Sigmoid colon (tissue), 7 donors: ENCODE data around the gene NRBF2. TPM values are rescaled to one million over a fixed set of nuclear protein-coding genes. Genes with fewer than 3 reads are reported as not detected.
A peak's percentile ranks its signal among the peaks of the same experiment; 100 is the strongest.

Experiments used
- DNase-seq: peaks from one replicate; pipeline ENCODE4 v3.0.0-alpha.2; 2019
- H3K27ac ChIP-seq, 4 donors: fragments of 200-600 bp; sonication (generic); one replicate each; pipeline ENCODE4 v1.5.1; 2016 to 2019; ENCODE audit warnings: mild to moderate bottlenecking in 1 of 4
- H3K27me3 ChIP-seq, 3 donors: fragments of 200-600 bp; sonication (generic); one replicate each; pipeline ENCODE4 v1.5.1; 2019; ENCODE audit warnings: mild to moderate bottlenecking in 1 of 3
- H3K36me3 ChIP-seq, 4 donors: fragments of 200-600 bp; sonication (generic); one replicate each; pipeline ENCODE4 v1.5.1; 2016 to 2019
- H3K4me1 ChIP-seq, 4 donors: fragments of 200-600 bp; sonication (generic); one replicate each; pipeline ENCODE4 v1.5.1; 2017 to 2019
- H3K4me3 ChIP-seq, 4 donors: fragments of 200-600 bp; sonication (generic); one replicate each; pipeline ENCODE4 v1.5.1; 2017 to 2019; ENCODE audit warnings: mild to moderate bottlenecking in 2 of 4, moderate library complexity in 1 of 4
- H3K9me3 ChIP-seq, 4 donors: fragments of 200-600 bp in 3 of 4; sonication (generic) in 3 of 4; one replicate each; pipeline versions ENCODE4 v1.5.1 to v1.6.1; 2013 to 2019
- EP300 ChIP-seq, 4 donors: sonication (generic); formaldehyde crosslinking; IDR thresholded peaks; one replicate each; pipeline ENCODE4 v1.6.1; 2017; ENCODE audit warnings: antibody characterized with exemption in 4 of 4
- POLR2A ChIP-seq, 2 donors: fragments of 450-650 bp; IDR thresholded peaks; one replicate each; pipeline ENCODE4 v1.6.1; 2016; ENCODE audit warnings: antibody characterized with exemption in 2 of 2, mild to moderate bottlenecking in 2 of 2, moderate library complexity in 2 of 2
- POLR2AphosphoS5 ChIP-seq, 4 donors: sonication (generic); formaldehyde crosslinking; IDR thresholded peaks; one replicate each; pipeline ENCODE4 v1.6.1; 2017; ENCODE audit warnings: antibody characterized with exemption in 4 of 4
- WGBS, 2 donors: extraction: QIAGEN DNeasy Blood & Tissue Kit; methylation state at CpG; one replicate each; pipeline ENCODE4 v1.1.7; 2013; 5-methylcytosine and 5-hydroxymethylcytosine counted together
- intact Hi-C: fragments of 100-400 bp; cut with DNase I; formaldehyde crosslinking; loops from one replicate; pipeline ENCODE4 v1.15.1; 2023
- polyA plus RNA-seq, 3 donors: library from polyadenylated mRNA; stranded (reverse); fragments of 200-250 nt; gene quantifications; one replicate each; pipeline ENCODE4 v1.2.3, GENCODE V29; 2013
- total RNA-seq, 4 donors: library from RNA; depleted of rRNA; stranded (reverse); fragments of >200 nt; gene quantifications; one replicate each; pipeline ENCODE4 v1.1.0, GENCODE V29; 2016
- TF ChIP-seq, protein P1 (sequence below), 4 experiments: fragments of 450-650 bp in 3 of 4; fragments of 200-600 bp in 1 of 4; IDR thresholded peaks; one replicate each; pipeline ENCODE4 v1.5.1; 2016 to 2019; ENCODE audit warnings: antibody characterized with exemption in 4 of 4, mild to moderate bottlenecking in 3 of 4, moderate library complexity in 2 of 4
- donor health status: healthy with polysubstance abuse.
- donor health status: Bipolar disorder and iron deficiency.
- donor health status: healthy.

The NRBF2 gene
- total and polyA plus RNA-seq, 7 donors: 12.7 to 33.5 (median 15.0) TPM

- no peak overlapping the region for H3K4me3 ChIP-seq
- intact Hi-C loops: loop anchor here (2.0 to 5.0 kb wide), 3 partner anchors 41 to 651 kb away; no protein-coding TSS in a partner anchor
- peaks cover 0 to 7% (median 0%) of the 10 kb centered on the region in 4 donors for H3K36me3 ChIP-seq
- peak overlapping the region in 2 of 4 donors; percentile 39 to 60 for H3K27ac ChIP-seq
- WGBS, 2 donors: 10 to 29% methylated on average over 3 of the region's 3 CpGs
- peaks cover 0 to 41% (median 27%) of the 10 kb centered on the region in 4 donors for H3K4me1 ChIP-seq
- DNase-seq: no peak
- H3K9me3 ChIP-seq: no peaks in the 10 kb centered on the region
- H3K27me3 ChIP-seq: no peaks in the 10 kb centered on the region
- TF ChIP-seq, protein P1, sequence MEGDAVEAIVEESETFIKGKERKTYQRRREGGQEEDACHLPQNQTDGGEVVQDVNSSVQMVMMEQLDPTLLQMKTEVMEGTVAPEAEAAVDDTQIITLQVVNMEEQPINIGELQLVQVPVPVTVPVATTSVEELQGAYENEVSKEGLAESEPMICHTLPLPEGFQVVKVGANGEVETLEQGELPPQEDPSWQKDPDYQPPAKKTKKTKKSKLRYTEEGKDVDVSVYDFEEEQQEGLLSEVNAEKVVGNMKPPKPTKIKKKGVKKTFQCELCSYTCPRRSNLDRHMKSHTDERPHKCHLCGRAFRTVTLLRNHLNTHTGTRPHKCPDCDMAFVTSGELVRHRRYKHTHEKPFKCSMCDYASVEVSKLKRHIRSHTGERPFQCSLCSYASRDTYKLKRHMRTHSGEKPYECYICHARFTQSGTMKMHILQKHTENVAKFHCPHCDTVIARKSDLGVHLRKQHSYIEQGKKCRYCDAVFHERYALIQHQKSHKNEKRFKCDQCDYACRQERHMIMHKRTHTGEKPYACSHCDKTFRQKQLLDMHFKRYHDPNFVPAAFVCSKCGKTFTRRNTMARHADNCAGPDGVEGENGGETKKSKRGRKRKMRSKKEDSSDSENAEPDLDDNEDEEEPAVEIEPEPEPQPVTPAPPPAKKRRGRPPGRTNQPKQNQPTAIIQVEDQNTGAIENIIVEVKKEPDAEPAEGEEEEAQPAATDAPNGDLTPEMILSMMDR (IDR thresholded peaks at IDR 0.05): peak; percentile 71 to 89 (median 78)
- TF ChIP-seq POLR2A (IDR thresholded peaks at IDR 0.05): no peak
- peak in 2 of 4 donors; percentile 28 to 42 for TF ChIP-seq POLR2AphosphoS5 (IDR thresholded peaks at IDR 0.05)
These were observed 33.7 kb downstream of the NRBF2 start for GRCh38 chr10:63166742-63167258.

DNA sequence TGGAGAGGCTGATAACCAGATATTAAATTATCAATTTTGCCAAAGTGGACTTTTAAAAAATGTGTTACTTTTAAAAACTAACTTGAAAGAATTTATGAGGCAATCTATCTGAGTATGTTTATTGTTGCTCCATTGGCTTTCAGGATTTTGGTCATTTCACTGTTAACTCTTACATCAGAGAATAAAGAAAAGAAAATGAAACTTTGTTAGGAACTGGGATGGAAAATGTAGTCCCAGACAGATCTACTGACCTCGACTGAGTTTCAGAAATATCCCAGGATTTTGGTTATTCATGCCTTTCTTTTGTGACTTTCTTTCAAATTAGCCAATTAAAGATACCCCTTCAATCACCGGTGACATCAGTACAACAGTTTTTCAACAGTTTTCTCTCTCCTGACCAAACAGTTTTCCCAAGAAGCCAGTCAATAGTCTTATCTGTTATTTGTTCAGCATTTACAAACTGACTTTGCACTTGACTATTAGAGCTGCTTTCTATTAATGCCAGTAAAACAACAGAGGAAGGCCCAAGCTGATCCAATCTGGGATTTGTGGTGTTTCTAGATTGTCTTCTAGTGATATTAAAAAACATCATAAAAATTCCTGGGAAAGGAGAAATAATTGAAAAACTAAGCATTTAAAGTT, 35.8 kb downstream of the NRBF2 start:
- peaks cover 0 to 15% (median 0%) of the 10 kb centered on the region in 4 donors for H3K36me3 ChIP-seq
- H3K9me3 ChIP-seq: no peaks in the 10 kb centered on the region
- no peak for DNase-seq
- 61 to 70% methylated on average over 2 of the region's 2 CpGs for WGBS, 2 donors
- no peaks in the 10 kb centered on the region for H3K27me3 ChIP-seq
- H3K4me3 ChIP-seq: no peak overlapping the region
- peak overlapping the region; percentile 8 to 64 (median 50) for H3K27ac ChIP-seq
- TF ChIP-seq, protein P1 (IDR thresholded peaks at IDR 0.05): no peak
- TF ChIP-seq POLR2A (IDR thresholded peaks at IDR 0.05) (no peak), POLR2AphosphoS5 (IDR thresholded peaks at IDR 0.05) (no peak), EP300 (IDR thresholded peaks at IDR 0.05) (no peak)
- H3K4me1 ChIP-seq: peaks cover 0 to 54% (median 34%) of the 10 kb centered on the region in 4 donors
- intact Hi-C loops: loop anchor here (2.0 to 5.0 kb wide), 3 partner anchors 38 to 648 kb away; no protein-coding TSS in a partner anchor

DNA sequence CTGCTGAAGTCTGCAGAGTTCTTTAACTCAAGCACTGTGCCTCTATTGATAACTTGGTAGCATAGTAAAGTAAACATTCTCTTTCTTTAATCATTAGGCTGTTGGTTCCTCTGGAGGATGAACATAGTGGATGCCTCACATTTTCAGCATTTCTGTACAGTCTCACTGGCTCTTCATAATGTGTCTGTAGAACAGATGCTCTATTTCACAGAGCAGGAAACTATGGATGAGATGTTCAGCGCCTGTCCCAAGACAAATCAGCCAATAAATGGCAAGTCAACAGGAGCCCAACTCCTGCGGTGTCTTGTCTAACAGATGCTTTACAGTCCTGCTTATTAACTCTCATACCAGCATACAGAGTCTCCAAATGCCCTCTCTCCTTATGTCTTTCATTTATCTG, 36.5 kb downstream of the NRBF2 start:
- DNase-seq: no peak
- no peaks in the 10 kb centered on the region for H3K27me3 ChIP-seq
- WGBS, 2 donors: 82 to 85% methylated on average over 2 of the region's 2 CpGs
- intact Hi-C loops: loop anchor here (2.0 to 5.0 kb wide), 3 partner anchors 38 to 648 kb away; no protein-coding TSS in a partner anchor
- no peaks in the 10 kb centered on the region for H3K9me3 ChIP-seq
- no peak overlapping the region for H3K4me3 ChIP-seq
- peaks cover 0 to 48% (median 29%) of the 10 kb centered on the region in 4 donors for H3K4me1 ChIP-seq
- no peak for TF ChIP-seq POLR2A (IDR thresholded peaks at IDR 0.05)
- peak in 2 of 4 donors; percentile 17 to 48 for TF ChIP-seq POLR2AphosphoS5 (IDR thresholded peaks at IDR 0.05)
- H3K27ac ChIP-seq: peak overlapping the region in 3 of 4 donors; percentile 39 to 64 (median 60)
- peaks cover 0 to 19% (median 0%) of the 10 kb centered on the region in 4 donors for H3K36me3 ChIP-seq

DNA sequence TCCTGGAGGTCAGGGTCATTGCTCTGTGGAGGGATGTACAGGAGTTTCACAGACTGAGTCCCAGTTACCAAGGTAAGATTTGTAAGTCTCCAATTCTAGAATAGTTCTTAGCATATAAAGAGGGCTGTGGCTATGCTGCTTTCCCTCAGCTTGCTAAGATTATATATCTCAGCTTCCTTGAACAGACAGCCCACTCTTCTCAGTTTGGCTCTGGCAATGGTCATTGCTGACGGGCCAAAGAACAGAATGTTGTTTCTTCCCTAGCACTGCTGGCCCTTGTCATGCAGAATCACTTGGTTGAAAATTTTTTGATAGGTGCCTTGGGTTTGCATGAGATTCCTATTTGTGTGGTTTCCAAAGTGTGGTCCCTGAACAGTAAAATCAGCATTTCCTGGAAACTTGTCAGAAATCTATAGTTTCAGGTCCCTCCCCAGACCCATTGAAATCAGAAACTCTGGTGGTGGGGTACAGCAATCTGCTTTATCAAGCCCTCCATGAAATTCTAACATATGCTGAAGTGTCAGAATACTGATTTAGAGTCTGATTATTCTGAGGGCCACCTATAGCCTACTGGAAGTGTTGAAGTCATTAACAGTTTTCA, 38.2 kb downstream of the NRBF2 start:
- peaks cover 0 to 48% (median 29%) of the 10 kb centered on the region in 4 donors for H3K4me1 ChIP-seq
- H3K36me3 ChIP-seq: peaks cover 0 to 37% (median 0%) of the 10 kb centered on the region in 4 donors
- no peaks in the 10 kb centered on the region for H3K9me3 ChIP-seq
- no peak overlapping the region for H3K4me3 ChIP-seq
- H3K27me3 ChIP-seq: no peaks in the 10 kb centered on the region
- DNase-seq: no peak
- 73 to 89% methylated on average over 1 of the region's 1 CpG for WGBS, 2 donors
- H3K27ac ChIP-seq: peak overlapping the region in 2 of 4 donors; percentile 60 to 64
- intact Hi-C loops: no loop called here
- TF ChIP-seq, protein P1 (IDR thresholded peaks at IDR 0.05): no peak
- TF ChIP-seq POLR2A (IDR thresholded peaks at IDR 0.05) (no peak), EP300 (IDR thresholded peaks at IDR 0.05) (no peak), POLR2AphosphoS5 (IDR thresholded peaks at IDR 0.05) (peak in 3 of 4 donors; percentile 17 to 65 (median 51))

- peaks cover 0 to 48% (median 29%) of the 10 kb centered on the region in 4 donors for H3K4me1 ChIP-seq
- H3K27ac ChIP-seq: peak overlapping the region in 2 of 4 donors; percentile 60 to 64
- WGBS, 2 donors: 95 to 96% methylated on average over 1 of the region's 1 CpG
- H3K27me3 ChIP-seq: no peaks in the 10 kb centered on the region
- no peak overlapping the region for H3K4me3 ChIP-seq
- TF ChIP-seq POLR2A (IDR thresholded peaks at IDR 0.05) (no peak), EP300 (IDR thresholded peaks at IDR 0.05) (no peak), POLR2AphosphoS5 (IDR thresholded peaks at IDR 0.05) (no peak)
- TF ChIP-seq, protein P1 (IDR thresholded peaks at IDR 0.05): no peak
- H3K9me3 ChIP-seq: no peaks in the 10 kb centered on the region
- peaks cover 0 to 43% (median 0%) of the 10 kb centered on the region in 4 donors for H3K36me3 ChIP-seq
- intact Hi-C loops: no loop called here
- no peak for DNase-seq
These were observed 38.8 kb downstream of the NRBF2 start for GRCh38 chr10:63171926-63172325.
